Adrenal gland (tissue), 19 donors: ENCODE results near the gene EDARADD. TPM values are rescaled to one million over a fixed set of nuclear protein-coding genes. Genes with fewer than 3 reads are reported as not detected.

ENCODE experiments used
- DNase-seq, 7 donors: peaks; one replicate each; pipeline ENCODE4 v3.0.0-alpha.2; 2019 to 2020
- H3K27ac ChIP-seq, 5 donors: fragments of 200-600 bp; sonication (generic) in 4 of 5; 1 replicate in 3 of 5; 2 replicates in 2 of 5; pipeline versions ENCODE4 v1.5.1 to v1.8.0; 2016 to 2020; ENCODE audit warnings: mild to moderate bottlenecking in 1 of 5
- H3K27me3 ChIP-seq: fragments of 200-600 bp; 2 replicates; pipeline ENCODE4 v1.8.0; 2021
- H3K36me3 ChIP-seq, 2 donors: fragments of 200-600 bp; replicated peaks in 1 of 2; 1 replicate in 1 of 2; 2 replicates in 1 of 2; pipeline versions ENCODE4 v1.5.1 to v1.8.0; 2018 to 2022
- H3K4me1 ChIP-seq, 2 donors: fragments of 200-600 bp; replicated peaks in 1 of 2; 1 replicate in 1 of 2; 2 replicates in 1 of 2; pipeline versions ENCODE4 v1.5.1 to v1.8.0; 2018 to 2021
- H3K4me3 ChIP-seq, 4 donors: fragments of 200-600 bp; sonication (generic) in 3 of 4; one replicate each; pipeline ENCODE4 v1.5.1; 2016 to 2018
- H3K9me3 ChIP-seq, 3 donors: fragments of 200-600 bp; sonication (generic) in 1 of 3; replicated peaks in 1 of 3; 1 replicate in 2 of 3; 2 replicates in 1 of 3; pipeline versions ENCODE4 v1.5.1 to v1.8.0; 2016 to 2021
- CTCF ChIP-seq, 6 experiments: fragments of 450-650 bp in 4 of 6; fragments of 200-600 bp in 2 of 6; sonication (generic) in 1 of 6; IDR thresholded peaks; 1 replicate in 5 of 6; 2 replicates in 1 of 6; pipeline versions ENCODE4 v1.5.1 to v1.8.0; 2016 to 2021; ENCODE audit warnings: antibody characterized with exemption in 6 of 6, mild to moderate bottlenecking in 2 of 6, moderate library complexity in 1 of 6
- POLR2A ChIP-seq, 2 donors: fragments of 450-650 bp; IDR thresholded peaks; one replicate each; pipeline ENCODE4 v1.6.1; 2017; ENCODE audit warnings: antibody characterized with exemption in 2 of 2, mild to moderate bottlenecking in 2 of 2, moderate library complexity in 1 of 2
- WGBS, 4 donors: extraction: QIAGEN DNeasy Blood & Tissue Kit in 2 of 4; methylation state at CpG; one replicate each; pipeline versions ENCODE4 v1.1.5 to v1.1.7; 2013 to 2017; 5-methylcytosine and 5-hydroxymethylcytosine counted together
- intact Hi-C, 2 donors: fragments of 100-400 bp; cut with DNase I; formaldehyde crosslinking; loops; one replicate each; pipeline versions ENCODE4 v1.14.1 to v1.15.0; 2022 to 2023
- long read RNA-seq, 10 donors: library from polyadenylated mRNA in 3 of 10; unstranded in 2 of 10; stranded (forward) in 1 of 10; transcript quantifications; one replicate each; pipeline ENCODE4 v2.0.0 and lab custom pipeline, GENCODE V29; 2021 to 2026
- polyA plus RNA-seq, 3 donors: library from polyadenylated mRNA; stranded (reverse); fragments of 200-250 nt in 2 of 3; fragments of 350-450 nt in 1 of 3; fragmentation: Illumina TruSeq in 1 of 3; extraction: RNeasy Lipid Tissue Mini Kit (QIAGEN cat#74804) in 1 of 3; gene quantifications; one replicate each; pipeline ENCODE4 v1.2.3, GENCODE V29; 2013 to 2014
- total RNA-seq, 9 donors: library from RNA; depleted of rRNA in 4 of 9; stranded (reverse); fragments of >200 nt in 4 of 9; fragments of 120-200 nt in 1 of 9; fragmentation: NEBNext Ultra II Directional in 1 of 9; extraction: Animal tissue kit (Norgen Biotek cat#: 25700) in 1 of 9; gene quantifications; one replicate each; pipeline versions ENCODE4 v1.1.0 to v1.2.4, GENCODE V29; 2013 to 2023
- donor health status: healthy with polysubstance abuse.
- donor health status: Bipolar disorder and iron deficiency.
- donor health status: DM: yes; HTN: yes; CAD: no.
- donor health status: DM: no; HTN: no; CAD: no.
- donor health status: DM: no; HTN: no; CAD: no.
- donor health status: DM: yes; HTN: yes; CAD: no.

The EDARADD gene
- total RNA-seq (1 to 10 TPM in 1 of 9 donors, under 1 TPM in 7, not detected in 1; 0.14 to 1.2 (median 0.42) TPM), polyA plus RNA-seq (under 1 TPM; 0.03 to 0.26 (median 0.16) TPM)
- long read RNA-seq, donor 1, result 0 reads
- long read RNA-seq, donor 2, partial matches to known transcripts, result 0 of 1 reads
- long read RNA-seq, donor 2, other reads (novel, unspliced or antisense), result 0 of 1 reads
- long read RNA-seq, donor 3, partial matches to known transcripts, result 0 of 1 reads
- long read RNA-seq, donor 3, other reads (novel, unspliced or antisense), result 0 of 1 reads
- long read RNA-seq, donor 4, result 0 reads
- long read RNA-seq, donor 5, result 0 reads
- long read RNA-seq, donor 6, result 0 reads
- long read RNA-seq, donor 7, result 0 reads
- long read RNA-seq, donor 8, result 0 reads
- long read RNA-seq, donor 9, result 0 reads
- long read RNA-seq, donor 10, result 0 reads

GRCh38 chr1:236393681-236394481, at the start of gene EDARADD:
TSS of gene EDARADD (plus strand) at chr1:236394286. CDS start at chr1:236394445, 159 bp downstream.
- Histone ChIP-seq H3K36me3 (no peaks in the 10 kb centered on the region), H3K9me3 (no peaks in the 10 kb centered on the region), H3K27ac (no peak within 1 kb of the TSS), H3K4me3 (peak within 1 kb of the TSS in 2 of 4 donors; percentile 29 to 63), H3K27me3 (peaks cover 20% of the 10 kb centered on the region), H3K4me1 (peaks cover 0 to 13% of the 10 kb centered on the region in 2 donors)
- no peak for DNase-seq
- 66 to 76% (median 70%) methylated on average over 13 of the region's 13 CpGs for WGBS, 4 donors
- TF ChIP-seq POLR2A (IDR thresholded peaks at IDR 0.05) (no peak), CTCF (IDR thresholded peaks at IDR 0.05) (no peak)
- intact Hi-C loops, result no loop called here

- Histone ChIP-seq H3K36me3 (no peaks in the 10 kb centered on the region), H3K9me3 (no peaks in the 10 kb centered on the region), H3K27me3 (no peaks in the 10 kb centered on the region), H3K4me3 (no peak overlapping the region), H3K4me1 (no peaks in the 10 kb centered on the region), H3K27ac (no peak overlapping the region)
- 7 to 38% (median 19%) methylated on average over 1 of the region's 1 CpG for WGBS, 4 donors
- DNase-seq, result peak in 1 of 7 donors; percentile 4
- intact Hi-C loops, result no loop called here
- TF ChIP-seq POLR2A (IDR thresholded peaks at IDR 0.05) (no peak), CTCF (IDR thresholded peaks at IDR 0.05) (peak in 1 of 6 experiments; percentile 17)
These were observed 48.4 kb upstream of the EDARADD start for GRCh38 chr1:236345728-236346127.

- peak in 1 of 7 donors; percentile 23 for DNase-seq
- Histone ChIP-seq H3K36me3 (no peaks in the 10 kb centered on the region), H3K27me3 (no peaks in the 10 kb centered on the region), H3K27ac (no peak overlapping the region), H3K4me3 (no peak overlapping the region), H3K9me3 (no peaks in the 10 kb centered on the region), H3K4me1 (no peaks in the 10 kb centered on the region)
- intact Hi-C loops, result no loop called here
- 77 to 90% (median 81%) methylated on average over 1 to 31 of the region's 31 CpGs for WGBS, 4 donors
- TF ChIP-seq POLR2A (IDR thresholded peaks at IDR 0.05) (no peak), CTCF (IDR thresholded peaks at IDR 0.05) (no peak)
These were observed 46.0 kb upstream of the EDARADD start for GRCh38 chr1:236348071-236348470.

GRCh38 chr1:236350308-236350707, 43.8 kb upstream of the EDARADD start:
- no peaks in the 10 kb centered on the region for H3K36me3 ChIP-seq
- H3K4me1 ChIP-seq, result no peaks in the 10 kb centered on the region
- H3K27me3 ChIP-seq, result no peaks in the 10 kb centered on the region
- intact Hi-C loops, result no loop called here
- TF ChIP-seq CTCF (IDR thresholded peaks at IDR 0.05), result no peak
- no peak for TF ChIP-seq POLR2A (IDR thresholded peaks at IDR 0.05)
- H3K9me3 ChIP-seq, result no peaks in the 10 kb centered on the region
- no peak overlapping the region for H3K27ac ChIP-seq
- peak in 1 of 7 donors; percentile 30 for DNase-seq
- H3K4me3 ChIP-seq, result no peak overlapping the region
- 79 to 88% (median 82%) methylated on average over 5 of the region's 5 CpGs for WGBS, 4 donors
